HG03571 (cell line): ENCODE measurements around the gene OGA.

Experiments used
- ATAC-seq: cut with Tn5 transposase; IDR thresholded peaks from one replicate; pipeline ENCODE4 v1.9.1; 2021; ENCODE audit not compliant: unreplicated experiment

Gene OGA

GRCh38 chr10:101818119-101818871 lies at the start of gene OGA:
TSS of gene OGA (minus strand) at chr10:101818444. CDS start at chr10:101818022, 422 bp downstream.
- ATAC-seq, result peak; percentile 84

DNA sequence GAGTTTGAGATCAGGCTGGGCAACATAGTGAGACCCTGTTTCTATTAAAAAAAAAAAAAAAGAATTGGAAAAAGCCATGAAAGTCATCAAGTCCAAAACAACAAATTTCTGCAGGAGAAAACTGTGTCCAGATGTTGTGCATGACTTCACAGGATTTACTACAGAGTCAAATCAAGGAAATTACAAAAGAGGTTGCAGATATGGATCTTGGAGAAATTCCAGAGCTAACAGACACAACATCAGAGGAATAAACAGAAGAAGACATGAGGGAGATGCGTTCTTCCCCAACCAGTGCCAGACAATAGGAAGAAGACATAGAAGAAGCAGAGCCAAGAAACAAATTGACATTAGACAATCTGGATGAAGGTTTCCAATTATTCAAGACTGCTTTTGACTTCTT lies 49.7 kb upstream of the OGA start:
- no peak for ATAC-seq

DNA sequence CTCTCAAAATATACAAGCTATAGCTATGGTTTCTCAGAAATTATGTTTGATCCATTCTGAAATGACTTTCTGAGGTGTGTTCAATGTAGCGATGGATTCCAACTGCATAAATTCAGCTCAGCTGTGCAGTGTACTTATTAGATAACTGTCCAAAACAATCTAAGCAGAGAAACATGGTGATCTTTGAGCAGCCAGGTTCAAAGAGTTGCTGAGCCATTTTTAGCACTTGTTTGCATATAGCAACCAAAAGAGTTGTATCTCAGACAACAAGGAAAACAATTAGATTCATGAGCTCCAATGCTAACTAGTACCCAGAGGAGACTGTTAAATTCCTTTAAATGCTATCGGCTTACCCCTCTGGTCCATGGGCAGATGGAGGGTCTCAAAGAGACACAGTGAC lies 41.3 kb upstream of the OGA start:
- ATAC-seq, result no peak

GRCh38 chr10:101858723-101859500 lies 40.7 kb upstream of the OGA start:
- peak; percentile 74 for ATAC-seq

DNA sequence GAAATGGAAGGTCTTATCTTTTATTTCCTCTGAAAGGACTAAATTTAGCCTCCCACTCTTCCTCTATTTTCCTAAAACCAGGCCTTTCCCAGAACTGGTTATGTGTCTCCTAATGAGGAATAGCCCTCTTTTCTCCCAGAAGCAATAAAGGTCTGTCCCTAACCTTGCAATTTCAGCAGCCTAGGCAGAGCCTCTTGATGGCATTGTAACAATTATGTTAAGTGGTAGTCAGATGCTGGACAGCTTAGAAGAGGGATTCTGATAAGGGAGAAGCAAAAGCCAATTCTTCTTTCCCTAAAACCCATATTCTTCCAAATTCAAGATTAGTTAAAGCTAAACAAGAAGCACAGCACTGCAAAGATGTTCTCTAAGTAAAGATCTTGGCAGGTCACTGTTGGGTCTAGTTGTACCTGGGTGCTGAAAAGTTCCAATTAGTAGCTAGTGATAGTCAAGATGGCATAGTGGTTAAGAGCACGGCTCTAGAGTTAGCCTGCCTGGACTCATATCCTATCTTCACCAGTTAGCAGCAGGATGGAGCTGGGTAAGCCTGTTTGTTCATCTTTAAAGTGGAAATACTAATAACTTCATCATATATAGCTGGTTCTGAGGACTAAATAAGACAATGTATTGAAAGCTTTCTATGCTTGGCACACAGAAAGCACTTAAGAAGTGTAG lies 39.7 kb upstream of the OGA start:
- ATAC-seq, result no peak

- ATAC-seq, result no peak
These were observed 38.4 kb upstream of the OGA start for GRCh38 chr10:101856626-101857025.

DNA sequence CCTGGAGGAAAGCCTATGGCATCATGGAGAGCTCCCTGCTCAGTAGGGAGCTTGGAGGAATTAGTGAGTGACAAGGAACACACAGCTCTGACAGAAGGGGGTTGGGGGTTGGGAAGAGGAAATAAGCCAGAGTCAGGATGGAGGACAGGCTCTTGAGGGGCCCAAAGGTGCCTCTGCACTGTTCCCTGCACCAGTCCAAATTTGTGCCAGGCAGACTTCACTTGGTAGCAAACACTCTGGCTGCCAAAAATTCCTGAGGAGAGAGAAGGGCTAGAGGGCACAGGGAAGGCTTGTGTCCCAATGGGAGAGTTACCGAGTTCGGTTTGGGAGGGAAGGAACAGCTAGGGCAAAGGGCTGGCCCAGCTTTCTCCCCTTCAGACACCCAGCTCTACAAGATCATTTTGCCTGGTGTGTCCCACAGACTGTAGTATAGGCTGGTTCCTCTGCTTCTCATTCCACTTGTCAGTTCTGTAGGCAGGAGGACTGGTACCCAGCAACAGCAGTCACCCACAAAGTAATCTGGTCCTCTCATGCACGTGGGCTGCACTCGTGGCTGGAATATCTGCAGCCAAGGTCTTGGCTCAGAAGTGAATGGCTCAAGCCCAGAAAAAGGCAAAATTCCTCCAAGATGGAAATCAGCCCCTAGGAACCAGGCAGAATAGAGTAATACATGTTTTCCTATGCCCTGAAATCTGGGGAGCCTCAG lies 33.3 kb upstream of the OGA start:
- no peak for ATAC-seq

DNA sequence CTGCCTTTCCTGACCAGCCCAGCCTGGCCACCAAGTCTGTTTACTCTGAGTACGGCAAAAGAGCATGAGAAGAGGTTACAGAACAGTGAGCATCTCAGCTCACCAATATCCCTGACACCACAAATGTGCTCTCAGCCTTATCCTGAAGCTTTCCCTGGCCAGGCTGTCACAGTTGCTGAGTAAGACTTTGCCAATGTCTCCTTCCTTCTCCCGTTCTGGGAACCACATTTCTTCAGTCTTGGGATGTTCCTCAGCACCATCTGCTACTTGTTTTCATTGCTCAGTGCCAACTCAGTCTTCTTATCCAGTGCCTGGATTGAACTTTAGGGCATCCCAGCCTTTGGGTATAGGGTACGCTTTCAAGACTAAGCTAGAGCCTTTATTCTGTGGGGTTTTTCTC lies 32.5 kb upstream of the OGA start:
- no peak for ATAC-seq

GRCh38 chr10:101848894-101849351 lies 30.7 kb upstream of the OGA start:
- ATAC-seq, result no peak

DNA sequence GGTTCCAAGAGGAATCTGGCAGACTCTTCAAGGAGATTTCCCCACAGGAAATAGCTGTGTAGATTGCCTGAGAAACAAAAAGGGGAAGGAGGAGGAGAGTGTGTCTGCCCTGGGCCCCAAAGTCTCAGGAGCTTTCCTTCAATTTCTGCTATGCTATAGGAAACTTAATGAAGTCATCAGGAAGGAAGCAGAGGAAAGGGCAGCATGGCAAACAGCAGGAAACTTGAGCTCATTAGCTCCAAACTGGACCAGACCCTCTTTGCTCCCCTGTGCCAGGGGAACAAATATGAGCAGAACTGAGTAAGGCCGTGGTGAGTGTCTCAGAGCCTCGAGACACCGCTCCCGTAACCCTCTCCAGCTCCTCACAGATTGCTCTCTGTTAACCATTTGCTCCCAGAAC lies 30.2 kb upstream of the OGA start:
- ATAC-seq, result no peak

GRCh38 chr10:101845893-101846292 lies 27.6 kb upstream of the OGA start:
- no peak for ATAC-seq

GRCh38 chr10:101843032-101844021 lies 25.1 kb upstream of the OGA start, which contains the start of gene KCNIP2:
TSS of gene KCNIP2 (minus strand) at chr10:101843800. CDS start at chr10:101843568, 232 bp downstream.
- no peak for ATAC-seq

GRCh38 chr10:101841826-101842225 lies 23.6 kb upstream of the OGA start:
- no peak for ATAC-seq

DNA sequence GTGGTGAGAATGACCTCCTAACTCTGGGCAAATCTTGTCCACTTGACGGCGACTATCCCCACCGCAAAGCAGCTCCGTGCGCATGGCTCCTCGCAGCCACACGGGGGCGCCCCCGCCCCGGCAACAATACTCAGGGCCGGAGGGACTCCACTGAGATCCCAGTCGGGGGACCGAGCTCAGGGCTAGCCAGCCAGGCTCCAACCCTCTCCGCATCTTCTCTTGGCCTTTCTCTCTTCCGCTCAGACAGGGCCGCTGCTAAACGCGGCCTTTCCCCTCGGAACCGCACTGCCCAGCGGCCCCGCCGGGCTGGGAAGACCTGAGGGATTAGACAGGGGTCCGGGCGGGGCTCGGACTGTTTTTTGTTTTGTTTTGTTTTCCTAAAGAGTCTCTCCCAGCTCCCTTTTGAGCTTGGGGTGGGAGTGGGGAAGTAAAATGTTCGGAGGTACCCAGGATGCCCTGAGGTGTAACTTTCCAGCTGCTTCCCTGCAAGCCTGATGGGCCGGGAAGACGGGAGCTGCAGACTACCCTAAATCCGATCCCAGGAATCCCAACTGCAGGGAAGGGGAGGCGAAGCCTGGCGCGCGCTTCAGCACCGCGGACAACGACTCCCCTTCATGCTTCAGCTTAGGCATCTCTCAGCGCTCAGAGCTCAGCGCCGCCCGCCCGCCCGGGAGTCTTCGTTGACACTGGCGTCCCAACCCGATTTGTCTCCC lies 22.7 kb upstream of the OGA start:
- peak; percentile 58 for ATAC-seq

DNA sequence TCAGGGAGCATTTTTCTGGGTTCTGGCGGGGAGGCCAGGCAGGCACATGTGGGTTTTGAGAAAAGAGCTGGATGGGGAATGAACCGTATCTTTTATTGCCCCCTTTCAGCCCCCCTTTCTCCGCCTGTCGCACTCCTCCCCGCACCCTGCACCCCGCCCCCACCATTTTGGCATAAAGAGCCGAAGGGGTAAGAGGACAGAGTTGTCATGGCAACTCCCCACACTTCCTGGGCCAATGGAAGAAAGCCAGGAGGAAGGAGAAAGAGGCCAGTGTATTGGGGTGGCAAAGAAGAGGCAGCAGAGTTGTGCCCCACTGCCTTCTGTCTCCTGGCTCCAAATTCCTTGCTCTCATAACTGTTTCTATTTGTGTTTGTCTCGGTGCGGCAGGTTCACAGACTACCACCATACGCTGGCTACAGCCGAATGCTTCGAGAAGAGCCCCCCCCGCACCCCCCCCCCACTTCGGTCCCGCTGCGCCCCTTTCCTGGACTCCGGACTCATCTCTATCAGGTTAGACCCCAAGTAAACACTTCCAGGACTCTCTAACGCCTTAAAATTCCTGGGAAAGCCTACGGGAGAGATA lies 21.9 kb upstream of the OGA start:
- ATAC-seq, result no peak

DNA sequence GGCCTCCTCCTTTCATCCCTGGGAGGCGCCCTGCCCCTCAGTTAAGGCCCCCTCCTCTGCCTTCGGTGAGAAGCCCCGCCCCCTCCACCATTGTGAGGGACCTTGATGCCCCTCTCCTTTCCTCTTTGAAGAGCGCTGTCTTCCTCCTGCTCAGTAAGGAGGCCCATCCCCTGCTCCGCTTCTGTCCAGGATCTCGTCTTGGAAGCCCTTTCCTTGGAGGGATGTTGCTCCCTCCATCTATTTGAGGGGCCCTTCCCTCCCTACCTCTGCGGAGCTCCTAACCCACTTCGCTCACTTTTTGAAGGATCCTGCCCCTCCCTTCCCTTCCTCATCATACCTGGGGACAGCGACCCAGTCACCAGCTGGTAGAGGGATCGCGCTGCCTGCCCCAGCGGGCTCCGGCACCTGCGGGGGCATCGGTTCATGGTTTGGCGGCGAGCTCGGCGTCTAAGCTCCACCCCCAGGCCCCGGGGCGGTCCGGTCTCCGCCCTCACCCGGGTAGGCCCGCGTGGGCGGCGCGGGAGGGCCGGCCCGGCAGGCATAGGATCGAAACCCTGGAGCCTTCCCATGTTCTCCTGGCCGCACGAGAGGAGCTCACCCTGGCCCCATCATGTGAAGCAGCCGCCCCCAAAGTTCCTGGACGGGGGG lies 21.3 kb upstream of the OGA start:
- ATAC-seq, result no peak

DNA sequence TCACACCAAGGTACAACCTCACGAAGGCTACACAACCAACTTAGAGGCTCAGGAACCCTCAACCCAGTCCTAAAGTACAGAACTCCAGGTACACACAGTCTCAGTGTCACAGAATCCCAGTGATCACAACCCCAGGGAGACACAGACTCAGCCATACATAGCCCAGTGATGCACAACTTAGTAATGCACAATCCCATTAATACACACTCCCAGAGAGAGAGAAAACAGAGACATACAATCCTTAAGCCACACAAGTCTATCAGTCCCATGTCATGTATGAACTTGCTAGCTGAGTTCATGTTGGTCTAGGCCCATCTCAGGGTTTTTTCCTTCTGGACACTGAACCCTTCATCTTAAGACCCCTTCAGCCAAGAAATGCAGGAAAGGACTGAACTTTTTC lies 20.8 kb upstream of the OGA start:
- no peak for ATAC-seq

DNA sequence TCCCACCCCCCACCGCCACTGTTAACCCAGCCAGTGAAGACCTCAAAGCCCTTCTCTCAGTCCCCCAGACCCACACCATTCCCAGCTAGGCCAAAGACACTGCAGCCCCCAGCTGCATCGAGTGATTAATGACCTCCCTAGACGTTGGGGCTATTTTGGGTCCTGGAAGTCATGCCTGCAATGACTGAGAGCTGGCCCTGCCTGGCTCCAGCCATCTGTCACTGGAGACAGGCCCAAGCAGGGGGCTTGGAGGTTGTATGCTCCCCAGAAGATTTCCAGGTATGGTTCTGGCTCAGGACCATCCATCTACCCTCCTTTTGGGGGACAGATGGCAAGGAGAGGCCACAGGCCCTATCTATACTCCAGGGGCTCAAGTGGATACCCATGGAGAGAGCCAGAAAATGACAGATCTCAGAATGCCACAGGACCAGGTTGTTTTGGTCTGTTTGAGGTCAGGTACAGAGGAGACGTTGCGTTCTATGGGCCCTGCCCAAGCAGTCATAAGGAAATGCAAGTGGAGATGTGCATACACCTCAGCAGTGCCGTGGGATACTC lies 20.2 kb upstream of the OGA start:
- ATAC-seq, result no peak
